ENCODE results near the gene CELF1. TPM values are rescaled to one million over a fixed set of nuclear protein-coding genes. Genes with fewer than 3 reads are reported as not detected.

The CELF1 gene
- total RNA-seq, 1 donor from 2014 or later = 180 TPM

GRCh38 chr11:47449541-47449940 is 103.4 kb downstream of the CELF1 start:
- no peak overlapping the region for H3K4me3 Mint-ChIP-seq
- peak overlapping the region; percentile 75 for H3K27ac Mint-ChIP-seq (ENCODE audit: unreplicated experiment)
- H3K4me1 Mint-ChIP-seq = peaks cover 4% of the 10 kb centered on the region
- H3K9me3 Mint-ChIP-seq = no peaks in the 10 kb centered on the region
- no peaks in the 10 kb centered on the region for H3K36me3 Mint-ChIP-seq (ENCODE audit: low read depth)
- TF ChIP-seq CTCF (conservative IDR thresholded peaks at IDR 0.05) = no peak
- no peaks in the 10 kb centered on the region for H3K27me3 Mint-ChIP-seq (ENCODE audit: low read depth)
- no peak for DNase-seq (ENCODE audit: low read depth, low spot score)

GRCh38 chr11:47448566-47449427 is 104.1 kb downstream of the CELF1 start, which contains the start of gene RAPSN:
Gene RAPSN (minus strand): TSS chr11:47449136. CDS start chr11:47448964, 172 bp downstream.
- H3K27ac Mint-ChIP-seq (ENCODE audit: unreplicated experiment) = peak within 1 kb of the TSS; percentile 75
- H3K27me3 Mint-ChIP-seq (ENCODE audit: low read depth) = no peaks in the 10 kb centered on the region
- no peak for TF ChIP-seq CTCF (conservative IDR thresholded peaks at IDR 0.05)
- H3K4me1 Mint-ChIP-seq = no peaks in the 10 kb centered on the region
- H3K36me3 Mint-ChIP-seq (ENCODE audit: low read depth) = no peaks in the 10 kb centered on the region
- no peak within 1 kb of the TSS for H3K4me3 Mint-ChIP-seq
- DNase-seq (ENCODE audit: low read depth, low spot score) = no peak
- H3K9me3 Mint-ChIP-seq = no peaks in the 10 kb centered on the region

- Mint-ChIP-seq H3K27ac (ENCODE audit: unreplicated experiment) (no peak overlapping the region), H3K27me3 (ENCODE audit: low read depth) (no peaks in the 10 kb centered on the region), H3K9me3 (no peaks in the 10 kb centered on the region), H3K4me3 (no peak overlapping the region), H3K36me3 (ENCODE audit: low read depth) (no peaks in the 10 kb centered on the region), H3K4me1 (no peaks in the 10 kb centered on the region)
- DNase-seq (ENCODE audit: low read depth, low spot score) = no peak
- TF ChIP-seq CTCF (conservative IDR thresholded peaks at IDR 0.05) = no peak
Observed at GRCh38 chr11:47447906-47448305, 105.0 kb downstream of the CELF1 start.

GRCh38 chr11:47446833-47447232 is 106.1 kb downstream of the CELF1 start:
- Mint-ChIP-seq H3K4me3 (no peak overlapping the region), H3K4me1 (no peaks in the 10 kb centered on the region), H3K27me3 (ENCODE audit: low read depth) (no peaks in the 10 kb centered on the region), H3K27ac (ENCODE audit: unreplicated experiment) (peak overlapping the region; percentile 7), H3K36me3 (ENCODE audit: low read depth) (no peaks in the 10 kb centered on the region), H3K9me3 (no peaks in the 10 kb centered on the region)
- no peak for TF ChIP-seq CTCF (conservative IDR thresholded peaks at IDR 0.05)
- no peak for DNase-seq (ENCODE audit: low read depth, low spot score)

GRCh38 chr11:47445840-47446239 is 107.1 kb downstream of the CELF1 start:
- Mint-ChIP-seq H3K4me1 (no peaks in the 10 kb centered on the region), H3K27me3 (ENCODE audit: low read depth) (no peaks in the 10 kb centered on the region), H3K4me3 (no peak overlapping the region), H3K36me3 (ENCODE audit: low read depth) (no peaks in the 10 kb centered on the region), H3K9me3 (no peaks in the 10 kb centered on the region), H3K27ac (ENCODE audit: unreplicated experiment) (no peak overlapping the region)
- no peak for TF ChIP-seq CTCF (conservative IDR thresholded peaks at IDR 0.05)
- DNase-seq (ENCODE audit: low read depth, low spot score) = no peak
